T-helper 2 cell treated with Interferon-gamma antibody and Interleukin-4, amounts not matched to agents 100 ng/mL and 5 ng/mL, for 36 hours (primary cell): ENCODE measurements around the gene NPHP4. TPM values are rescaled to one million over a fixed set of nuclear protein-coding genes. Genes with fewer than 3 reads are reported as not detected.

Source experiments
- intact Hi-C: fragments of 100-400 bp; cut with micrococcal nuclease; formaldehyde crosslinking; loops from one replicate; pipeline ENCODE4 v1.15.1; 2023
- total RNA-seq: library from RNA; stranded (reverse); gene quantifications from 2 replicates; pipeline ENCODE4 v1.2.3, GENCODE V29; 2022

The NPHP4 gene
- total RNA-seq, result 21.6 and 23.7 TPM in 2 replicates

DNA sequence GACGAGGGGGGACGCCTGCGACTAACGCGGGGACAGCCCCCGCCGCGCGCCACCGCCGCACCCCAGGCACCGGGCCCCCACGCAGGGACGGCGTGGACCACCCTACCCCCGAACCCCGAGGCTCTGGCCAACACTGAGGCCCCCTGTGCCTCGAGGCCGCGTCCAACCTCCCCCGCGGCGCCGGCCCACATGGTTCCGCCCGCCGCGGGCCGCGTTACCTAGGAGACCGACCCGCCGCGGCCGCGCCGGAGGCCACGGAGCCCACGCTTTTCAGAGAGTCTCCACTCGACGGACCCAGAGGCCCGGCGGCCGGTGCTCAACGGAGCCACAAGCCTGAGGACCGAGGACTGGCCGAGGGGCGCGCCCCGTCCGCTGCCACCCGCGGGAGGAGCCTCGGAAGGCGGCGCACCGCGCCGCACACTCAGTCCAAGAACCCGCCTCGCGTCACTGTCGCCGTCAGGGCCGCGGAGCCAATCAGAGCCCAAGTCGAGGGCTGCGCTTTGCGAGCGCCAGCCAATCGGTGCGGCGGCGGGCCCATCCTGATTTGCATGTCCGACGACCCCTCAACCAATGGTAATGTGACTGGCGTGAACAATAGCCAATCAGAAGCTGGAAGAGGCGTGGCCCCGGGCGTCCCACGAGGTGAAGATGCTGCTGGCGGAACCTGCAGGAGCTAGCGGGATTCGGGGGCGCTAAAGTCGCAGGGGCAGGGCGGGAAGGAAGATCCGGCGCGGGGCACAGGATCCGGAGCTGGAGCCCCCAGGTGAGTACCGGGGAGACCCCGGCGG lies at the start of gene NPHP4:
Gene NPHP4 (minus strand): TSS at position 400 of the 788 bp plus-strand sequence. CDS start 6,136 bp downstream, outside the sequence.
- intact Hi-C loops, result loop anchor here (1.0 to 2.0 kb wide), 2 partner anchors 37 to 207 kb away; partner anchors contain the start of gene RPL22

DNA sequence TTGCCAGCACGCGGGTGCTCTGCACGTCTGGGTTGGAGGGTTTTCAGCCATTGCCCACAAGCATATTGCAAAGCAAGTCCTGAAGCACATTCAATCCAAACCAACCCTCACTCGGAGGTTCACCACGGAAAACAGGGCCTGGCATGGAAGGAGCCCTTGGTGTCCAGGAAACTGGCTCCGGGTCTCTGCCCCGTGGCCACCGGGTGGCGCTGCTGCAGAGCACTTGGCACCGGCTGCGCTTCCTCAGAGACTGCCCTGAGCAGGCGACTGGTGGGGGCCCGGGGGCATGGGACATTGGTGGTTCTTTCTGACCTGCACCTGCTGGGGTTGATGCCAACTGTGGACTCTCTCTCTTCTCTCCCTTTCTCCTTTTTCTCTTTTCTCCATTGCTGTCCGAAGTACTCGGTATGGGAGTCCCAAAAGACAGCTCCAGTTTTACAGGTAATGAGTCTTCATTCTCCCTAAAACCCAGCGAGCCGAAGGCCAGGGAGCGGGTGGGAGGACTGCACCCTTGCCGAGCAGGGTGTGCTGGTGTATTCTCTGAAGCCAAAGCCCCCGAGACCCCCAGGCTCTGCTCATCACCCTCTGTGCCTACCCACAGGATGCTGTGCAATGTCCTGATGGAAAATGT lies 49.3 kb upstream of the NPHP4 start:
- intact Hi-C loops, result no loop called here

DNA sequence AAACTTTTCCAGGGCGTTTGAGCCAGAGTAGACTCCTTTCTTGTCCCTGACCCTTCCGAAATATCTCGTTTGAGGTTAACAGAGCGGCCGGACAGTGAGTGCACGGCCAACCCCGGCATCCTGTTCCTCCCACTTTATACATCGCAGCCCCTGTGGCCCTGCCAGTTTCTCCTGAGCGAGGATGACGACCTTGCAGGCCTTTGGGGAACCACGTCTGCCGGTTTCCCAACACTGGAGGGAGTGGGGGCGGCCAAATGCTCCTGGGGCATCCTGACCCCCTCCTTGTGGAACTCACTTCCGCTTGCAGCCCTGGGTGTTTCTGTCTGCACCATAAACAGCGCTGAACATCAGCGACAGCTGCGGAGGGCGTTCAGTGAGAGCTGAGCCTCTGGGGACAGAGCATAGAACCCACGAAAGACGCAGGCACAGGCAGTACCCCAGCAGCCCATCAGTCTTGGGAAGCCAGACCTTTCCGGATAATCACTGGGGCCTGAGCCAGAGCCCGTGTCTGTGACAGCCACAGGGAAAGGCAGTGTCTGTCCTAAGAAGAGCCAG lies 48.7 kb upstream of the NPHP4 start:
- intact Hi-C loops, result no loop called here

DNA sequence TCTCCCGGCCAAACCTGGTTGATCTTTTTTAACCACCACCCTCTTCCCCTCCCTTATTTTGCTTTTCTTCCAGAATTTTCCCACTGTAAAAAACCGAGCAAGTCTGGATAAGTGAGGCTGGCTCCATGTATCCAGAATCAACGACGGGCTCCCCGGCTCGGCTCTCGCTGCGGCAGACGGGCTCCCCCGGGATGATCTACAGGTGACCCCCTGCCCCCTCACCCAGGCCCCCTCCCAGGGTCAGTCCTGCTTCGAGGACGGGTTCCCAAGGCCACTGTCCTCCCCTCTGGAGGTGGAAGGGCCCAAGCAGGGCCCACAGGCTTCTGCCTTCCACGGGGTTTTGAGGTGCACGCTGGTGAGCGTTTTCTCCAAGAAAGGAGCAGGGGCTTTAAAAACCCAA lies 48.2 kb upstream of the NPHP4 start:
- intact Hi-C loops, result no loop called here

DNA sequence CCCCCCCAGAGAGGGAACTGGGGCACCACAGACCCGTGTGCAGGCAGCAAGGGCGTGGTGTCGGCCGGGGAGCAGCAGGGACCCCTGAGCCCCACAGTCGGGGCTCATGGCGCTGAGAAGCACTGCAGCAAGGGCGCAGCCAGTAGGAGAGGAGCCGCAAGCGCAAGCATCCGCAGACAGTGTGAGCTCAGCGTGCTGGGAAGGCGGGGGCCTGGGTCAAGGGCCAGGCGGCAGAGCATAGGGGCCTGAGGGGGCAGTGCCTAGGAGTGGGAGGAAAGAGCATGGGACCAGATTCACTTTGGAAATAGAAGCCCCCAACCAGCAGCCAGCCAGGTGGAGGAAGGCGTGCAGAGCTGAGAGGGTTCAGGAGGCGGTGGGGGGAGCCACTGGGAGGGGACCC lies 46.8 kb upstream of the NPHP4 start:
- intact Hi-C loops, result no loop called here

DNA sequence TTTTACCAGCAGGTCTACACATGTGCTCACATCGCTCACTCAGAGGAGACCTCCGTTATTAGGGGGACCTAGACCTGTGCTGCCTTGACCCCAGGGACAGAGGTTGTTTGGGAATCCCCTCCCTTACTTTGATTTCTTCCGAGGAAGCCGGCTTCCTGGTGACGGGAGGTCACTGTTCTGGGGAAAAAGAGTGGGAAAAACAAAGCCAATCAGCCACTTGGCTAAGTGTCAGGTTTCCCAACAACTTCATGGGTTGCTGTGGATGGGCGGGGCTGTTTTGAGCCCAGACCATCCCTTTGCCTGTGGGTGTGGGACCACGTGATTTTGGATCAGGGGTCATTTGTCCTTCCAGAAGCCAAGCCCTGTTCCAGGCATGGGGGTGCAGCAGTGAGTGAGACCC lies 46.4 kb upstream of the NPHP4 start:
- intact Hi-C loops, result no loop called here

DNA sequence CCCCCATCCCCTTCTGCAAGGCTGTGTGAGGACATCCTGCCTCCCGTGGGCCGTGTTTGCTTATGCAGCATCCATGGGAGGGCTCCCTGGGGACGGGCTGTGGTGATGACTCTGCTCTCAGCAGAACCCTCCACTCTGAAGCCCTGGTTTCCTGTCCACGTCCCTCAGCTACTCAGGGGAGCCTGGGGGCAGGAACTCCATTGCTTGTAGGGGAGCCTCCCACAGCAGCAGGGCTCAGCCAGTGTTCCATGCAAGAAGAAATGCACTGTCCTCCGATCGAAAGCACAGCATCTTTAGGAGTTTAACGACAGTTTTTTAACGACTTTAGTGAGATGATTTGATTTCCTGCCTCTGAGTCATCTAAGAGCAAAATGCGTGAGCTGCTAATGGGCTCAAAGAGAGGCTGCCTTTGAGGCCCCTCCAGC lies 45.1 kb upstream of the NPHP4 start:
- intact Hi-C loops, result no loop called here

DNA sequence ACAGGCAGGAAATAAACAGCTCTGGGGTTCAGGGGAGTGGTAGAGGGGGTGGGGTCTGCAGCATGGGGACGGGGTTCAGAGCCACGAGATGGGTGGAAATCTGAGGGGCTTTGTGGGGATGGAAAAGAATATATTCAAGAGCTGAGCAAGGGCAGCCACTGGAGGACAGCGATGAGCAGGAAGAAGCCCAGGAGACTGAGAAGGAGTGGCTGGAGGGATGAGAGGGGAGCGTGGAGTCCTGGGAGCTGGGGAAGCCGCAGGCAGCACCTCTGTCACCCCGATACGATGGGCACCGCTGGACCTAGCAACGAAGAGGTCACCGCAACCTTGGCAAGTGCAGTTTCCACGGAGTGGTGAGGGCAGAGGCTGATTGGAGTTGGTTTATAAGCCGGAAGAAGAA lies 43.5 kb upstream of the NPHP4 start:
- intact Hi-C loops, result no loop called here

DNA sequence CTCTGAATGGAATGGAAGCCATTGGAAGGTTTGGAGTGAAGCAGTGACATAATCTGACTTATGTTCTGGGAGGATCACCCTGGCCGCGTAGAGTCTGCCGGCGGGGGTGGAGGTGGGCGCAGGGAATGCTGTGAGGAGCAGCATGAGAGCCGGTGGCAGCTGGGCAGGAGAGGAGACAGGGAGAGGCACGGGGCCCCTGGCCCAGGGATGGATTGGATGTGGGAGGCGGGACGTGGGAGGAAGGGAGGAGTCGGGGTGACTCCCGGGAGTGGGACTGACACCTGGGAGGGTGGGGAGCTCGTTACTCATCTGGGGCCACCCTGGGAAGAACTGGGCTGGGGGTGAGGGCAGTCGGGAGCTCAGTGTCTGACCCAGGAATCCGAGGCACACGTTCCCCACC lies 43.1 kb upstream of the NPHP4 start:
- intact Hi-C loops, result no loop called here

DNA sequence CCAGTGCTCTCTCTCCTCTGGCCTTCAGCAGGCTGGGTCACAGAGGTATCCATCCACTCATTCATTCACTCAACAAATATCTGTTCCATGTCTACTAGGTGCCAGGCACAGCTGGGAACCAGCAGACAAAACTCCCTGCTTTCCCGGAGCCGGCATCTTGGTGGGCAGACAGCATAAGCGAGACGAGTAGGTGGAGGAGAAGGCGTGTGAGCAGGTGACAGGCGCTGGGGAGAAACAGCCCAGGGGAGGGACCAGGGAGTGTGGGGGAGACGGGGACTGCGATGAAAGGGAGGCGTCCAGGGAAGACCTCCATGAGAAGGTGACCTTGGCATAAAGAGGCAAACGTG lies 42.5 kb upstream of the NPHP4 start:
- intact Hi-C loops, result no loop called here

DNA sequence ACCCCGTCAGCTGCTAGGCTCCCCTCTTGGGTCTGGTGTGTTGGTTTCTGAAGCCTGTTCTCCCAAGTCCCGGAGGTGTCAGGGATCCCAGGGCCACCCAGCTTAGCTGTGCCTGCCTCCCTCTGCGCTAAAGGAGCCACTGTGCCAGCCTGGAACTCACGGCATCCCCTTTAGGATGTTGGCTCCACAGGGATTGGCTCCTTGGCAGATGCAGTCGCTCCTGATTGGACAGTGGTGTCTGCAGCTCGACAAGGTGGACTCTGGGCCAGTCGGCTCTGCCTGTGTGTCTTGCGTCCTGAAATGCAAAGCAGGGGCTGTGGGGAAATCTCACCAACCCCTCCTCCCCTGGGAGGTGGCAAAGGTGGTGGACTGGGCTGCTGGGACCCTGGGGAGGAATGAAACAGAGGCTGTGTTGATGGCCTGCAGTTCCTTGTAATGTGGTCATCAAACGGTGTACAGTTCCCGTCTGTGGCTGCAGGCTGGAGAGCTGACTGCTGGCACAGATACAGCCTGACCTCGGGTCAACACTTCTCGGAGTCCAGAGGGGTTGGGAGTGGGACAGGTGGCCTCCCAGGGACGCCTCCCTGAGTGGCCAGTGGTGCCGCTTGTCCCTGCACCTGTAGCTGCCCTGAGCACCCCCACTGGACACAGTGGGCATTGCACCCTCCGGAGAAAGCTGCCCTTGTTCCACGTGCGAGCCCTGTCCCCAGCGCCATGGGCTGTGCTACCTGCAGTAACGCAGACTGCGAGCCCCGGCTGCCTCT lies 41.9 kb upstream of the NPHP4 start:
- intact Hi-C loops, result no loop called here

DNA sequence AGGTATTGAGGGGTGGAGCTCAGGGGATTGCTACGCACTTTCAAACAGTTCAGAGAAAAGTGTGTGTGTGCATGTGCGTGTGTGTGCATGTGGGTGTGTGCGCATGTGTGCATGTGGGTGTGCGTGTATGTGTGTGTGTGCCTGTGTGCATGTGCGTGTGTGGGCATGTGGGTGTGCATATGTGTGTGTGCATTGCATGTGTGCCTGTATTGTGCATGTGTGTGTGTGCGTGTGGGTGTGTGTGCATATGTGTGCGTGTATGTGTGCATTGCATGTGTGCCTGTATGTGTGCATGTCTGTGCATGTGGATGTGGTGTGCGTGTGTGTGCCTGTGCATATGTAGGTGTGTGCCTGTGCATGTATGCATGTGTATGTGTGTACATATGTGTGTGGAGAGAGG lies 40.9 kb upstream of the NPHP4 start:
- intact Hi-C loops, result no loop called here

DNA sequence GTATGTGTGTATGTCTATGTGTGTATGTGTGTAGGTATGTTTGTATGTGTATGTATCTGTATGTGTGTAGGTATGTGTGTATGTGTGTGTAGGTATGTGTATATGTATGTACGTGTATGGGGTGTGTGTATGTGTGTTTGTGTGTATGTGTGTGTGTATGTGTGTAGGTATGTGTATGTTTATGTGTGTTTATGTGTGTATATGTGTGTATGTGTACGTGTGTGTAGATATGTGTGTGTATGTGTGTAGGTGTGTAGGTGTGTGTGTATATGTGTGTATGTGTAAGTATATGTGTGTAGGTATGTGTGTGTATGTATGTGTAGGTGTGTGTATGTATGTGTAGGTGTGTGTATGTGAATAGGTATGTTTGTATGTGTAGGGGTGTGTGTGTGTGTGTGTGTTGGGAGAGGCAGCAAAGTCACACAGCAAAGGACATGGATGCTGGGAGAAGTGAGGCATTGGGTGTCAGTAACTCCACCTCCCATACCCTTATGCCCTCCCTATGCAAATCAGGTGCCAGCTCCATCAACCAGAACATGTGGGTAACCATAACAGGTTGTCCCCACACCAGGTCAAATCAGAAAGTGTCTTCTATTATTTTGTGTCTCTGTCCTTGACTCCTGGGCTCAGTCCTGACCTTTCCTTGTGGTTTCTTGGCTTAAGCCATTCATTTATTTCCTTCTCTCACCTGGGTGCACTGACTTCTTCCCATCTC lies 38.5 kb upstream of the NPHP4 start:
- intact Hi-C loops, result no loop called here

DNA sequence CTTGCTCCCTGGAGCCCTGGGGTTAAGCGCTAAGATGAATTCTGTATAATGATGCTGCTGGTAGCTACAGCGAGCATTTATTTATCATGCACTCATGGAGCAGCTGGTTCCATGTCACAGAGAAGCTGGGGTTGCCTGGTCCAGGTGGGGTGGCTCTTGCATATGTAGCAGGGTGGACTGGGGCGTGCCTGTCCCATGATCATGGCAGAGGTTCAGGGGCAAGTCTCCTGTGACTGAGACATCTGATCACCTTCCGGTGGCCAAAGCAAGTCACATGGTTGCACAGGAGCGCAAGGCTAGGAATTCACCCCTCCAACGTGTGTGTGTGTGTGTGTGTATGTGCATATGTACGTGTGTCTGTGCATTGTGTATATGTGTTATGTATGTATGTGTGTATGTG lies 37.9 kb upstream of the NPHP4 start:
- intact Hi-C loops, result no loop called here

DNA sequence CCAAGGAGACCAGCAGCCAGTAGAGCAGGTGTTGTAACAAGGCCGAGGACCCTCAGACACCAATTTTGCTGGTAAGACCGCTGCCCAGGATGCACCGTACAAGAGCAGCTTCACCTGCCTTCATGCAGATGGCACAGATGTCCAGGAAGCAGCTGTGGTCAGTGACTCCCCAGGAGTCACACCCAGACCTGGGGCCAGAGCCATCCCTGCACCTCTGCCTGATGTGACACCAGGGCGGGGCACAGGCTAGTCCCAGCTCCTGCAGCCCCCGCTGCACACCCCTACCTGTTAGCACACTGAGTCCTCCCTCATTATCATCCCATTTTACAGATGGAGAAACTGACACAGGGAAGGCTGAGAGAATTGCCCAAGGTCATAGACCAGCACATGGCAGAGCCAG lies 37.1 kb upstream of the NPHP4 start:
- intact Hi-C loops, result no loop called here

DNA sequence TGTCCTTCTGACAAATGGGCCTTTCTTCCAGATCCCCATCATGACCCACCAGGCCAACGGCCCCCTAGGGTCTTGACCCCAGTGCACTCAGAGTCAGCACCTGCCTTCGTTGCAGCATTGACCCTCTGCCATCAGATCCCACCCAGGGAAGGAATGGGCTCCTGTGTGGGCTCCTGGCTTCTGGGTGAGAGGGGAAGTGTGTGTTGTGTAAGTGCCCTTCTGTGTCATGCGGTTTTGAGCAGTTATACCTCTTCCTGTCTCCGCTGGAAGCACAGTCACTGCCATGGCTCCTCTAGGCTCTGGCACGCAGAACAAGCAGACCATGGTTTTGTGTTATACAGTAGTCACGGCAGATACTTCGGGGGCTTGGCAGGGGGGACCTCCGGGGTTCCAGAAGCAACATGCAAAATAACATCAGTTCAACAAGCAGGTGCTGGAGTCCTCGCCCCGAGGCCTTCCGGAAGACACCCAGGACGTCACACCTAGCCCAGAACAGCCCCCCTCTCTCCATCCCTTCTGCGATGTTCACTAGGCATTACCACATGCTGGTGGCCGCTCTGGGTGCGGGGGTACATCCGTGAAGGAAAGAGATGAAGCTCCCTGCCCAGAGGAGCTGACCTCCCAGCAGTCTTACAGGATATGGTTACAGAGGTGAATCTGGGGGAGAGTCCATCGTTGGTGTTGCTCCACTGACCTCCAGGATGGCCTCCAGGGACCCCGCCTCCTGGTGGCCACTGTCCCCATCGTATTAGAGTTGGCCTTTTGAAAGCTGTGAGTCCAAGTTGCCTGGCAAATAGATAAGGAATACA lies 36.0 kb upstream of the NPHP4 start:
- intact Hi-C loops, result no loop called here

DNA sequence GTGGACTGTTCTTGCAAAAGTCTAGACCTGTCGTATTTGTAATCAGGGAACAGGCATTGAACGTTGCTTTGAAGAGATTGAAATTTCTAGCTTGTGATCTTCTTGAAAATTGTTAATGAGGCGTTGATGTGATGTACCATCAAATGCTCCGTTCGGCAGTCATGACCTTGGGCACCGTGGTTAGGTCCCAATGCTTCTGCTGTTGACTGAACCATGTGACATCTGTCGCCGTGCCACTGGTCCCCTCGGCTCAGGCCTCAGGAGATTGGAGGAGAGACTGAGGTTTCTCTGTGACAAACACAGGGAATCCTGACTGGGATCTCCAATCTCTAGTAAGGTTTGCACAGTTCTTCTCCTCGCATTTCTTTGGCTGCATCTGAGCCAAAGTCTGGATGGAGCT lies 35.4 kb upstream of the NPHP4 start:
- intact Hi-C loops, result loop anchor here (2.0 kb wide), 2 partner anchors 73 to 171 kb away; partner anchors contain the start of gene RPL22

DNA sequence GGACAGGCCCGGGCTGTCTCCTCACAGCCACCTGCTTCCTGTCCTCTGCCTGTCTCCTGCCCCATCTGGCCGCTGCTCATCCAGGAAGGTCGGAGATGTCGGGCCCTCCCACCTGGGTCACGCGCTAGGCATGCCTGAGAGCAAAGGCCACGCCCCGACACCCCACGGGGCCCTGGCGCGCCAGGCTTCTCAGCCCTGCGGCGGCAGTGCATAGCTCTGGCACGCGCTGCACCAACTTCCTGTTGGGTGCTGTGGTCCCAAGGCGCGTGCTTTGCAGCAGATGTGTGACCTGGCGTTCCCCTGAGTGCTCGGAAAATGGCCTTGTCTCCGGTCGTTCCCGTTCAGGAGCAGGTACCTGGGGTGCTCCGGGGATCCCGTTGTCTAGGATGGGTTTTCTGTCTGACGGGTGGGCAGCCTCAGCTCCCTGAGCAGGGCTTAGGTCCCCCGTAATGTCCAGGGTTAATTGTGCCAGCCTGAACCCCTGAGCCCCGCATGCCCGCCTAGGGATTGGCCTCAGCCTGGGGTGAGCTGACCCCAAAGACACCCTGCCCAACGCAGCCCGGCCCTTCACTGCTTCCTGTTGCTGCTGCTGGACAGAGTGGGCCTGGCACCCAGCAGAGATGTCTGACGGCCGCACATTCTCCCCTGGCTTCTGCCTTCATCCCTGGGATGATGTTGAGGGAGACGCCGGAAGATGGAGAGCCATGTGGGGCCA lies 34.0 kb upstream of the NPHP4 start:
- intact Hi-C loops, result loop anchor here (1.0 to 2.0 kb wide), 3 partner anchors 32 to 173 kb away; partner anchors contain the start of gene RPL22

DNA sequence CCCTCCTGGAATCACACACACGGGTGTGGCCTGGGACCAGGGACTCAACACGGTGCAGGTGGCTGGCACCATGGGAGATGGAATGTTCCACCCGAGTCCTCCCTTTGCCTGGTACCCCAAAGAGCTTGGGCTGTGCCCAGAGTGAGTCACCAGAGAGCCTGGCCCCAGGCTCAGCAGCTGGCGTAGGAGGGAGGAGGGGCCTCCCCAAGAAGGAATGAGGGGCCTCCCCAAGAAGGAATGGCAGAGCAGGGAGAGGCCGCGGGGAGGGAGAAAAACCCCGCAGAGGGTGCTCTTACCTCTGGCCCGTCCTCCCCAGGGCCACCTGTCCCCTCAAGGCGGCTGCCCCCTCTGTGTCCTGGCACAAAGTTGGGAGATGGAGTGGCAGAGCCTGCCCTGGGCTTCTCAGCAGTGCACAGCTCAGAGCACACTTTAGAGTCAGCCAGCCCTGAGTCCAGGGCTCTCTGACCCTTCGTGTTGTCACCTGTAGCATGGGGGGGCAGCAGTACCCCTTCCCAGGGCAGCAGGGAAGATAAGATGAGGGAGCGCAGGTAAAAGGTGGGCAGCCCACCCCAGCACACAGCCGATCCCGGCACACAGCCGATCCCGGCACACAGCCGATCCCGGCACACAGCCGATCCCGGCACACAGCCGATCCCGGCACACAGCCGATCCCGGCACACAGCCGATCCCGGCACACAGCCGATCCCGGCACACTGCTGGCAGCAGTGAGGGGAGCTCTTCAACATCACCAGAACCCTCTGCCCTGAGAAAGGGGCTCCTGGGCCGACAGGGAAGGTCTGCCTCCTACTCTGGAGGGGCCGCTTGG lies 33.3 kb upstream of the NPHP4 start:
- intact Hi-C loops, result loop anchor here (1.0 to 2.0 kb wide), 3 partner anchors 31 to 173 kb away; partner anchors contain the start of gene RPL22
